SH-SY5Y (cell line): Measurements from ENCODE around the gene TMSB15C.

Experiments
- GATA2 ChIP-seq: IDR thresholded peaks from 2 replicates; pipeline ENCODE4 v1.6.1; 2011; ENCODE audit warnings: mild to moderate bottlenecking, low read depth, low read length
- GATA3 ChIP-seq: IDR thresholded peaks from 2 replicates; pipeline ENCODE4 v1.6.1; 2011; ENCODE audit warnings: low read depth, mild to moderate bottlenecking, low read length, moderate library complexity

Gene TMSB15C

DNA sequence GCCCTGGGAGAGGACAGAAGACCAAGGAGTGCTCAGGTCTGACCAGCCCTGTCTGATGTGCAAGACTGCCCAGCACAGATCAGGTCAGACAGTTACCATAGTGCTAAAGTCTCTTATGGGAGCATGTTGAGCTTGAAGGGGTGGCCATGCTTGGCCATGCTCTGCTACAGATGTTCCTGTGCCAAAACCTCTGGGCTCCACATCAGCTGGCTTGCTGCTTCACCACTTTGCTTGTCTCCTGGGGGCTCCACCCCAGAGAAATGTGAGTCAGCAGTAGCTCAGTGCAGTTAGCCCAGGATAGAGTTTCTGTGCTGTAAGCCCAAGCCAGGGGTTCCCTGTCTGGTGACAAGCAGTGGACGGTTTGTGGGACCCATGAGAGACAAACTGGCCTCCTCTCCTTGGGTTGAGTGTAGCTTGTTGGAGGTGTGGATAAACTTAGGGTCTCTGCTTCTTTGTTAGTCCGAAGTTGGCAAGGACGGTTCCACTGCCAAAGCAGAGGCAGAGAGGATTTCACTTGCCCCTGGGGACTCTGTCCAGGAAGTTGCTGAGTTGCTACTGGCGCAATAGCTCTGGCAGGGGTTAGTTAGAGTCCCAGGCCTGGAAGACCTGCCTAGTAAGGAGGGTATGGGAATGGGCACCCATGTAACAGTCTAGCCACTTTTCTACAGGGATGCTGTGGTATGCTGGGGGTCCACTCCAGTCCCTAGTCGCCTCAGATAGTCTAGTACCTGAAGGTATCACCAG lies 8.7 kb upstream of the TMSB15C start:
- TF ChIP-seq GATA3 (no peak), GATA2 (no peak)

GRCh38 chrX:104084063-104084462 lies 8.0 kb upstream of the TMSB15C start:
- TF ChIP-seq GATA2, result no peak
- TF ChIP-seq GATA3, result no peak

GRCh38 chrX:104047171-104047570 lies 28.9 kb downstream of the TMSB15C start:
- TF ChIP-seq GATA3 (no peak), GATA2 (no peak)

GRCh38 chrX:104045642-104046041 lies 30.4 kb downstream of the TMSB15C start:
- TF ChIP-seq GATA2 (no peak), GATA3 (no peak)

GRCh38 chrX:104041003-104041402 lies 35.0 kb downstream of the TMSB15C start:
- TF ChIP-seq GATA3 (no peak), GATA2 (no peak)

GRCh38 chrX:104039689-104040505 lies 36.1 kb downstream of the TMSB15C start, which contains the start of gene H2BW2:
Gene H2BW2, plus strand, starts transcription at chrX:104039956. Its CDS starts 39 bp downstream, at chrX:104039995.
- no peak for TF ChIP-seq GATA3
- TF ChIP-seq GATA2, result no peak
